ENCODE data around the gene KCNH2.
A peak's percentile ranks its signal among the peaks of the same experiment; 100 is the strongest.

Gene KCNH2

GRCh38 chr7:150971242-150972022 lies 6.7 kb downstream of the KCNH2 start:
- no peak for TF ChIP-seq MAX (IDR thresholded peaks at IDR 0.05; ENCODE audit: low read depth, low read length)
- no peak for TF ChIP-seq POLR2A (IDR thresholded peaks at IDR 0.05; ENCODE audit: extremely low read depth, insufficient read length)
- no peak for TF ChIP-seq CTCF (IDR thresholded peaks at IDR 0.05; ENCODE audit: low read depth, low read length)
- TF ChIP-seq MYC (IDR thresholded peaks at IDR 0.05; ENCODE audit: low read depth, low read length) = no peak
- DNase-seq (ENCODE audit: low read depth) = no peak
- H3K4me3 ChIP-seq (ENCODE audit: low read depth, low read length) = no peak overlapping the region

- no peak for DNase-seq (ENCODE audit: low read depth)
- TF ChIP-seq MAX (IDR thresholded peaks at IDR 0.05; ENCODE audit: low read depth, low read length) (no peak), MYC (IDR thresholded peaks at IDR 0.05; ENCODE audit: low read depth, low read length) (no peak), POLR2A (IDR thresholded peaks at IDR 0.05; ENCODE audit: extremely low read depth, insufficient read length) (no peak), CTCF (IDR thresholded peaks at IDR 0.05; ENCODE audit: low read depth, low read length) (no peak)
- H3K4me3 ChIP-seq (ENCODE audit: low read depth, low read length) = no peak overlapping the region
Observed at GRCh38 chr7:150970424-150970823, 7.7 kb downstream of the KCNH2 start.

- DNase-seq (ENCODE audit: low read depth) = no peak
- TF ChIP-seq MYC (IDR thresholded peaks at IDR 0.05; ENCODE audit: low read depth, low read length) (no peak), POLR2A (IDR thresholded peaks at IDR 0.05; ENCODE audit: extremely low read depth, insufficient read length) (no peak), MAX (IDR thresholded peaks at IDR 0.05; ENCODE audit: low read depth, low read length) (no peak), CTCF (IDR thresholded peaks at IDR 0.05; ENCODE audit: low read depth, low read length) (no peak)
- H3K4me3 ChIP-seq (ENCODE audit: low read depth, low read length) = no peak overlapping the region
Observed at GRCh38 chr7:150969475-150969874, 8.6 kb downstream of the KCNH2 start.

GRCh38 chr7:150968734-150969372 lies 9.3 kb downstream of the KCNH2 start:
- peak; percentile 58 for DNase-seq (ENCODE audit: low read depth)
- no peak for TF ChIP-seq MYC (IDR thresholded peaks at IDR 0.05; ENCODE audit: low read depth, low read length)
- no peak for TF ChIP-seq CTCF (IDR thresholded peaks at IDR 0.05; ENCODE audit: low read depth, low read length)
- no peak for TF ChIP-seq MAX (IDR thresholded peaks at IDR 0.05; ENCODE audit: low read depth, low read length)
- TF ChIP-seq POLR2A (IDR thresholded peaks at IDR 0.05; ENCODE audit: extremely low read depth, insufficient read length) = no peak
- H3K4me3 ChIP-seq (ENCODE audit: low read depth, low read length) = no peak overlapping the region

GRCh38 chr7:150968056-150968733 lies 9.9 kb downstream of the KCNH2 start:
- TF ChIP-seq CTCF (IDR thresholded peaks at IDR 0.05; ENCODE audit: low read depth, low read length) = no peak
- TF ChIP-seq MAX (IDR thresholded peaks at IDR 0.05; ENCODE audit: low read depth, low read length) = no peak
- no peak for TF ChIP-seq MYC (IDR thresholded peaks at IDR 0.05; ENCODE audit: low read depth, low read length)
- TF ChIP-seq POLR2A (IDR thresholded peaks at IDR 0.05; ENCODE audit: extremely low read depth, insufficient read length) = no peak
- H3K4me3 ChIP-seq (ENCODE audit: low read depth, low read length) = no peak overlapping the region

More at GRCh38 chr7:150968056-150968733, 9.9 kb downstream of the KCNH2 start:
- no peak for DNase-seq (ENCODE audit: low read depth)
